ENCODE data around the gene FAR1. TPM values are rescaled to one million over a fixed set of nuclear protein-coding genes. Genes with fewer than 3 reads are reported as not detected.

The FAR1 gene
- total RNA-seq, 2 donors from 2014 or later = 25.5 to 55.7 TPM

DNA sequence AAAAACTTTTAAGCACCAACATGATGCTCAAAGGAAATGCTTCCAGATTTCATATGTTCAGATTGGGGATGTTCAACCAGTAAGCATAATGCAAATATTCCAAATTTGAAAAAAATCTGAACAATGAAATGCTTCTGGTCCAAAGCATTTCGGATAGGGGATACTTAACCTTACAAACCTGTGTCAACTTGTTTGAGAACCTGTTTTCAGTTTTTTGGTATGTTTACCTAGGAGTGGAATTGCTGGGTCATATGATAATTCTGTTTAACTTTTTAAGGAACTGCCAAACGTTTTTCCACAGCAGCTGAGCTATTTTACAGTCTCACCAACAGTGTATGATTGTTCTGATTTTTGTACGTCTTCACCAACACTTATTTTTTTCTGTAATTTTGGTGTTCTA lies 23.7 kb downstream of the FAR1 start:
- H3K4me3 ChIP-seq = no peak overlapping the region
- peaks cover 5% of the 10 kb centered on the region for H3K36me3 ChIP-seq
- TF ChIP-seq, protein P1, sequence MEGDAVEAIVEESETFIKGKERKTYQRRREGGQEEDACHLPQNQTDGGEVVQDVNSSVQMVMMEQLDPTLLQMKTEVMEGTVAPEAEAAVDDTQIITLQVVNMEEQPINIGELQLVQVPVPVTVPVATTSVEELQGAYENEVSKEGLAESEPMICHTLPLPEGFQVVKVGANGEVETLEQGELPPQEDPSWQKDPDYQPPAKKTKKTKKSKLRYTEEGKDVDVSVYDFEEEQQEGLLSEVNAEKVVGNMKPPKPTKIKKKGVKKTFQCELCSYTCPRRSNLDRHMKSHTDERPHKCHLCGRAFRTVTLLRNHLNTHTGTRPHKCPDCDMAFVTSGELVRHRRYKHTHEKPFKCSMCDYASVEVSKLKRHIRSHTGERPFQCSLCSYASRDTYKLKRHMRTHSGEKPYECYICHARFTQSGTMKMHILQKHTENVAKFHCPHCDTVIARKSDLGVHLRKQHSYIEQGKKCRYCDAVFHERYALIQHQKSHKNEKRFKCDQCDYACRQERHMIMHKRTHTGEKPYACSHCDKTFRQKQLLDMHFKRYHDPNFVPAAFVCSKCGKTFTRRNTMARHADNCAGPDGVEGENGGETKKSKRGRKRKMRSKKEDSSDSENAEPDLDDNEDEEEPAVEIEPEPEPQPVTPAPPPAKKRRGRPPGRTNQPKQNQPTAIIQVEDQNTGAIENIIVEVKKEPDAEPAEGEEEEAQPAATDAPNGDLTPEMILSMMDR (IDR thresholded peaks at IDR 0.05) = no peak
- DNase-seq (ENCODE audit: low spot score) (no peak), ATAC-seq (ENCODE audit: insufficient number of reproducible peaks, low FRiP score, low read depth) (no peak)
- no peak overlapping the region for H3K27ac ChIP-seq
- H3K4me1 ChIP-seq (ENCODE audit: control insufficient read depth in 1 of 2, low read depth in 2 of 2) = peaks cover 0 to 14% of the 10 kb centered on the region in 2 donors
- H3K9me3 ChIP-seq = no peaks in the 10 kb centered on the region
- H3K27me3 ChIP-seq (replicated peaks; ENCODE audit: insufficient read depth) = no peaks in the 10 kb centered on the region

DNA sequence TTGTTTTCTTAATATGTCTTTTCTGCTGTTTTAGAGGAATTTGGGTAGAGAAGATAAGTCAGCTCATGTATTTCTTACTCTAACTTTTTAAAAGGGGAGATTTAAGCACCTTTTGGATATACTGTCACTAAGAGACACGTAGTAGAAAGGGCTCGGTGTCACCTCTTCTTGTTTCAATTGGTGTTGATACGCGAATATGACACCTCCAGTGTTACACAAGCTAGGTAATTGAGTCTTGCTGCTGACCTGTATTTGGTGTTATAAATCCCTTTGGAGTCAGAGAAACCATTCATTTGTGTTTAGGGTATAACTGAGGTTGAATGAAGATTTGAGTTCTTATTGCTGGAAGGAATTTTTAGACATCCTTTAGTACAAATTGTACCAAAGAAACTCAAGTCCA lies 25.6 kb downstream of the FAR1 start:
- TF ChIP-seq, protein P1 (IDR thresholded peaks at IDR 0.05) = no peak
- no peaks in the 10 kb centered on the region for H3K9me3 ChIP-seq
- peaks cover 5% of the 10 kb centered on the region for H3K36me3 ChIP-seq
- ATAC-seq (ENCODE audit: insufficient number of reproducible peaks, low FRiP score, low read depth) = no peak
- H3K27ac ChIP-seq = no peak overlapping the region
- H3K4me1 ChIP-seq (ENCODE audit: control insufficient read depth in 1 of 2, low read depth in 2 of 2) = peaks cover 0 to 14% of the 10 kb centered on the region in 2 donors
- H3K4me3 ChIP-seq = no peak overlapping the region
- no peak for DNase-seq (ENCODE audit: low spot score)
- H3K27me3 ChIP-seq (replicated peaks; ENCODE audit: insufficient read depth) = no peaks in the 10 kb centered on the region

DNA sequence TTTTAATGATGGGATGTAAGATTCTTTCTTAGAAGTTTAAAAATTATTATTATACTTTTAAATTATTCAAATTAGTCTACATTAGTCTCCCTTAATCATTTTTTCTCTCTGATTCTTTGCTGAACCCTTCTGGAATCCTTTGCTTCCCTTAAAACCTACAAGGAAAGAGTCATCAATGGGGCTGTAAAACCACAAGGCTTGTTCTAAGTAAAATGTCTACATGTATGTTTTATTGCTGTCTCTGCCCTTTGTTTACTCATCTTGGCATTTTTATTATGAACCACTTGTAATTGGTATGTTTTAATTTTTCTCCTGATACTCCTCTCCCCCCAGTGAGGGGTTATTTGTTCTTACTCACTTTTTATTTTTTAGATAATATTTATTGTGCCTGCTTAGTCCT lies 27.4 kb downstream of the FAR1 start:
- no peak for DNase-seq (ENCODE audit: low spot score)
- TF ChIP-seq, protein P1 (IDR thresholded peaks at IDR 0.05) = no peak

DNA sequence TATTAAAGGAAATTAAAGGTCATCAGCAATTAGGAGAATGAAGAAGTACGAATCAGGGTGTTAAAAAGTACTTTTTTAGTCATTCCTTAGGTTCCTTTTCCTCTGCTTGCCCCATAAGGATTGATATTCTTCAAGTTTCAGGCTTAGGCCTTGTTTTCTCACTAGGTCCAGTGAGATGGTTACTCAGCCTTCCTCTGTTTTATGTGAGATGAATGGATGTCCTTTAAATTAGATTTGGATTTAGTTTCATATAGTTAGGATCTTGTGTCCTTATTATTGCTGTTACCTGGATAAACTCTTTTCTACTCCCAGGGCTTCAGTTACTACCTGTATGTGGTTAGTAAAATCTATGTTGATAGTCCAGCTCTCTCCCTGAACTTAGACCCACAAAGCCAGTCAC lies 29.2 kb downstream of the FAR1 start:
- DNase-seq (ENCODE audit: low spot score) (no peak), ATAC-seq (ENCODE audit: insufficient number of reproducible peaks, low FRiP score, low read depth) (no peak)
- Histone ChIP-seq H3K4me3 (no peak overlapping the region), H3K4me1 (ENCODE audit: control insufficient read depth in 1 of 2, low read depth in 2 of 2) (peaks cover 0 to 14% of the 10 kb centered on the region in 2 donors), H3K9me3 (no peaks in the 10 kb centered on the region), H3K27ac (no peak overlapping the region), H3K36me3 (peaks cover 10% of the 10 kb centered on the region), H3K27me3 (replicated peaks; ENCODE audit: insufficient read depth) (no peaks in the 10 kb centered on the region)
- TF ChIP-seq, protein P1 (IDR thresholded peaks at IDR 0.05) = no peak

More for the DNA sequence above, 27.4 kb downstream of the FAR1 start:
- Histone ChIP-seq H3K4me1 (ENCODE audit: control insufficient read depth in 1 of 2, low read depth in 2 of 2) (peaks cover 0 to 14% of the 10 kb centered on the region in 2 donors), H3K36me3 (peaks cover 5% of the 10 kb centered on the region), H3K9me3 (no peaks in the 10 kb centered on the region), H3K27me3 (replicated peaks; ENCODE audit: insufficient read depth) (no peaks in the 10 kb centered on the region), H3K4me3 (no peak overlapping the region), H3K27ac (no peak overlapping the region)
- no peak for ATAC-seq (ENCODE audit: insufficient number of reproducible peaks, low FRiP score, low read depth)

DNA sequence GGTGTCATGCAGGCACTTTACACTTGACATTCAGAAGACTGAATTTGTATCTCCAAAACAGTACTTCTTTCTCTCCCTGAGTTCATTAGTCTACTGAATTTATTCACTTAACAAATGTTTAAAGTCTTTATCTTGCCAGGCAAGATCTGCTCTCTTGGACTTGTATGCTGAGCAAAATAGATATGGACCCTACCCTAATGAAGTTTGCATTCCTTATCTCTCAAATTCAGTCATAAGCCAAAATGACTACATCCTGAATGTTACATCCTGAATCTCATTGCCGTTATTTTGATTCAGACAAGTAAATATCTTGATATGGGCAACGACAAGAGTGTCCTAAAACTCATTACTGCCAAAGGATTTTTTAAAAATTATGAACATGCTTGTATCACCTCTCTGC lies 29.7 kb downstream of the FAR1 start:
- Histone ChIP-seq H3K27ac (no peak overlapping the region), H3K27me3 (replicated peaks; ENCODE audit: insufficient read depth) (no peaks in the 10 kb centered on the region), H3K4me3 (no peak overlapping the region), H3K36me3 (peaks cover 10% of the 10 kb centered on the region), H3K9me3 (no peaks in the 10 kb centered on the region), H3K4me1 (ENCODE audit: control insufficient read depth in 1 of 2, low read depth in 2 of 2) (peaks cover 0 to 12% of the 10 kb centered on the region in 2 donors)
- ATAC-seq (ENCODE audit: insufficient number of reproducible peaks, low FRiP score, low read depth) (no peak), DNase-seq (ENCODE audit: low spot score) (no peak)
- TF ChIP-seq, protein P1 (IDR thresholded peaks at IDR 0.05) = no peak
